Measurements from ENCODE around the gene MBLAC1.

Gene MBLAC1

GRCh38 chr7:100166970-100167911, 40.5 kb downstream of the MBLAC1 start:
- Histone ChIP-seq H3K4me3 (ENCODE audit: low read length) (peak overlapping the region; percentile 57), H3K36me3 (ENCODE audit: insufficient read depth, low read length) (no peaks in the 10 kb centered on the region), H3K4me1 (ENCODE audit: insufficient read depth, low read length) (peaks cover 29% of the 10 kb centered on the region), H3K27me3 (ENCODE audit: insufficient read depth, low read length) (peaks cover 22% of the 10 kb centered on the region), H3K9me3 (ENCODE audit: insufficient read depth, low read depth, low read length) (no peaks in the 10 kb centered on the region), H3K27ac (ENCODE audit: low read depth, low read length) (no peak overlapping the region), H3K9ac (ENCODE audit: low read depth, low read length) (no peak overlapping the region)
- 57% methylated on average over 12 of the region's 14 CpGs for WGBS

DNA sequence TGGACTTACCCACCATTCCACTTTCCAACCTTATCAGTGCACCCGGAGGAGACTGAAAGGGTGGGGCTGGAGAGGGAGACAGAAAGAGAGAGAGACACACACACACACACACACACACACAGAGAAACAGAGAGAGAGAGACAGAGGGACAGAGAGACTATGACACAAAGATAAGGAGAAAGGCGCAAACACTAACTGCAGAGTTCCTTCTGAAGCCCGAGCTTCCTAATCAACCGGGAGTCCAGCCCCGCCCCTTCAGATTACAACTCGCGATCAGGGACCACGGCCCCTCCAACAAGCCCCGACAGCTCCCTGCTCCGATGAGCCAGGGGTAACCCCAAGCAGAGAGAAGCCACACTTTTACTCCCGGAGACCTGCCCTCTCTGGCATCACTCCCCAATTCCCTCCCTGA, 41.2 kb downstream of the MBLAC1 start:
- Histone ChIP-seq H3K4me3 (ENCODE audit: low read length) (peak overlapping the region; percentile 57), H3K4me1 (ENCODE audit: insufficient read depth, low read length) (peaks cover 29% of the 10 kb centered on the region), H3K9ac (ENCODE audit: low read depth, low read length) (peak overlapping the region; percentile 50; the same call in 1 of the 2 replicates), H3K36me3 (ENCODE audit: insufficient read depth, low read length) (no peaks in the 10 kb centered on the region), H3K9me3 (ENCODE audit: insufficient read depth, low read depth, low read length) (no peaks in the 10 kb centered on the region), H3K27ac (ENCODE audit: low read depth, low read length) (no peak overlapping the region), H3K27me3 (ENCODE audit: insufficient read depth, low read length) (peaks cover 22% of the 10 kb centered on the region)
- WGBS: 4% methylated on average over 10 of the region's 11 CpGs

- Histone ChIP-seq H3K9ac (ENCODE audit: low read depth, low read length) (no peak overlapping the region), H3K4me1 (ENCODE audit: insufficient read depth, low read length) (peaks cover 29% of the 10 kb centered on the region), H3K9me3 (ENCODE audit: insufficient read depth, low read depth, low read length) (no peaks in the 10 kb centered on the region), H3K36me3 (ENCODE audit: insufficient read depth, low read length) (no peaks in the 10 kb centered on the region), H3K27me3 (ENCODE audit: insufficient read depth, low read length) (peaks cover 22% of the 10 kb centered on the region), H3K4me3 (ENCODE audit: low read length) (no peak overlapping the region), H3K27ac (ENCODE audit: low read depth, low read length) (no peak overlapping the region)
- WGBS: 87% methylated on average over 10 of the region's 11 CpGs
Measured at GRCh38 chr7:100169147-100169850, 42.5 kb downstream of the MBLAC1 start.

GRCh38 chr7:100170101-100170897, 43.5 kb downstream of the MBLAC1 start:
- Histone ChIP-seq H3K36me3 (ENCODE audit: insufficient read depth, low read length) (peaks cover 10% of the 10 kb centered on the region), H3K27ac (ENCODE audit: low read depth, low read length) (no peak overlapping the region), H3K4me1 (ENCODE audit: insufficient read depth, low read length) (peaks cover 29% of the 10 kb centered on the region), H3K4me3 (ENCODE audit: low read length) (peak overlapping the region; percentile 57; the same call in 1 of the 2 replicates), H3K9ac (ENCODE audit: low read depth, low read length) (no peak overlapping the region), H3K9me3 (ENCODE audit: insufficient read depth, low read depth, low read length) (no peaks in the 10 kb centered on the region), H3K27me3 (ENCODE audit: insufficient read depth, low read length) (peaks cover 22% of the 10 kb centered on the region)
- 81% methylated on average over 10 of the region's 11 CpGs for WGBS

GRCh38 chr7:100171087-100171681, 44.4 kb downstream of the MBLAC1 start:
- H3K4me3 ChIP-seq (ENCODE audit: low read length): peak overlapping the region; percentile 57
- peaks cover 30% of the 10 kb centered on the region for H3K4me1 ChIP-seq (ENCODE audit: insufficient read depth, low read length)
- no peak overlapping the region for H3K27ac ChIP-seq (ENCODE audit: low read depth, low read length)
- peaks cover 22% of the 10 kb centered on the region for H3K27me3 ChIP-seq (ENCODE audit: insufficient read depth, low read length)
- no peak overlapping the region for H3K9ac ChIP-seq (ENCODE audit: low read depth, low read length)
- H3K9me3 ChIP-seq (ENCODE audit: insufficient read depth, low read depth, low read length): no peaks in the 10 kb centered on the region
- 3% methylated on average over 61 of the region's 61 CpGs for WGBS
- H3K36me3 ChIP-seq (ENCODE audit: insufficient read depth, low read length): peaks cover 13% of the 10 kb centered on the region

GRCh38 chr7:100171840-100172239, 45.1 kb downstream of the MBLAC1 start:
- Histone ChIP-seq H3K9ac (ENCODE audit: low read depth, low read length) (no peak overlapping the region), H3K27me3 (ENCODE audit: insufficient read depth, low read length) (peaks cover 15% of the 10 kb centered on the region), H3K9me3 (ENCODE audit: insufficient read depth, low read depth, low read length) (no peaks in the 10 kb centered on the region), H3K36me3 (ENCODE audit: insufficient read depth, low read length) (peaks cover 13% of the 10 kb centered on the region), H3K4me1 (ENCODE audit: insufficient read depth, low read length) (peaks cover 33% of the 10 kb centered on the region), H3K4me3 (ENCODE audit: low read length) (peak overlapping the region; percentile 57), H3K27ac (ENCODE audit: low read depth, low read length) (no peak overlapping the region)
- WGBS: 30% methylated on average over 22 of the region's 22 CpGs

- Histone ChIP-seq H3K36me3 (ENCODE audit: insufficient read depth, low read length) (peaks cover 13% of the 10 kb centered on the region), H3K9me3 (ENCODE audit: insufficient read depth, low read depth, low read length) (no peaks in the 10 kb centered on the region), H3K4me1 (ENCODE audit: insufficient read depth, low read length) (peaks cover 23% of the 10 kb centered on the region), H3K27me3 (ENCODE audit: insufficient read depth, low read length) (peaks cover 12% of the 10 kb centered on the region), H3K4me3 (ENCODE audit: low read length) (no peak overlapping the region), H3K9ac (ENCODE audit: low read depth, low read length) (no peak overlapping the region), H3K27ac (ENCODE audit: low read depth, low read length) (no peak overlapping the region)
- WGBS: 90% methylated on average over 11 of the region's 11 CpGs
Measured at GRCh38 chr7:100173806-100174495, 47.2 kb downstream of the MBLAC1 start.

DNA sequence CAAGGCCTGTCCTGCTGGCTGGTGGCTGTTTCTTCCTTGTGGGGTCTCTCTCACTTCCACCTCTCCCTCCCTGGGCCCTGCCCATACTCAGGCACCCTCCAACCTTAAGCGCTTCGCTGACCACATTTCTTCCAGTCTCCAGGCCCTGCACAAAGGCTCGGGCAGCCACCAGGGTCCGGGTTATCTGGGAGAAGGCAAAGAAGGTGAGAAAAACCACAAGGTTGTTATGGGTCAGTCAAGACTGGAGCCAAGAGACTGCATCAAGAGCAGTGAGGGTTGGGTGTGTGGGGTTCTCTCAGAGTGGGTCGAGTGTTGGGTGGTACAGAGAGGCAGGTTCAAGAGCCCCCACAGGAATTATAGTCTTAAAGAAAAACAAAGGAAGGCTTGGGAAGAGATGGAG, 47.8 kb downstream of the MBLAC1 start:
- 91% methylated on average over 5 of the region's 5 CpGs for WGBS

DNA sequence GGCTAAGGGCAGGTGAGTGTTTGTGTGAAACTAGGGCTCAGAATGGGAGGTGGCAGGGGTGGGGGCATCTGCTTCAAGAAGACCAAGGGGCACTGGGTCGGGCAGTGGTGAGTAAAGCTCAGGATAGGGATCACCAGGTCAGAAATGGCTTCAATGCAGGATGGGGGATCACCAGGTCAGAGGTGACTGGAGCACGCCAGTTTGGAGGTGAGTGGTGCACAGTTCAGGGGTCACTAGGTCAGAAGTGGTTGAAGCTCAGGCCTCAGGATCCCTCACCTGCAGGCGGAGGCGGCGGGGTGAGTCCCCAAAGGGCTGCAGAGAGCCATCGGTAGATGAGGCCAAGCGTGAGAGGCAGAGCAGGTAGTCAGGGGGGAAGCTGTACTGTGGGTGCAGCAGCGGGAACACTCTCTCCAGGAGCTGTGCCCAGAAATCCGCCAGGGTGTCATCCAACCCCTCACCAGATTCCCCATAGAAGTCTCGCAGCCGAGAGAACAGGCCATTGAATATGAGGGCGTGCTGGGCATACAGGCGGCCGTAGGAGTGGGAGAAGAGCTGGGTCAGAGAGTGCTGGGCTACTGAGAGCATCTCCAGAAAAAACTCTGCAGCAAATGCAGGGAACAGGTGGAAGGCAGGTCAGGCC, 48.6 kb downstream of the MBLAC1 start:
- H3K4me1 ChIP-seq (ENCODE audit: insufficient read depth, low read length): peaks cover 13% of the 10 kb centered on the region
- WGBS: 94% methylated on average over 14 of the region's 14 CpGs

More for the DNA sequence above, 47.8 kb downstream of the MBLAC1 start:
- Histone ChIP-seq H3K36me3 (ENCODE audit: insufficient read depth, low read length) (peaks cover 13% of the 10 kb centered on the region), H3K4me3 (ENCODE audit: low read length) (no peak overlapping the region), H3K27ac (ENCODE audit: low read depth, low read length) (no peak overlapping the region), H3K9me3 (ENCODE audit: insufficient read depth, low read depth, low read length) (no peaks in the 10 kb centered on the region), H3K9ac (ENCODE audit: low read depth, low read length) (no peak overlapping the region), H3K4me1 (ENCODE audit: insufficient read depth, low read length) (peaks cover 19% of the 10 kb centered on the region), H3K27me3 (ENCODE audit: insufficient read depth, low read length) (peaks cover 12% of the 10 kb centered on the region)

More for the DNA sequence above, 48.6 kb downstream of the MBLAC1 start:
- Histone ChIP-seq H3K36me3 (ENCODE audit: insufficient read depth, low read length) (peaks cover 13% of the 10 kb centered on the region), H3K27me3 (ENCODE audit: insufficient read depth, low read length) (peaks cover 12% of the 10 kb centered on the region), H3K4me3 (ENCODE audit: low read length) (no peak overlapping the region), H3K9me3 (ENCODE audit: insufficient read depth, low read depth, low read length) (no peaks in the 10 kb centered on the region), H3K27ac (ENCODE audit: low read depth, low read length) (no peak overlapping the region), H3K9ac (ENCODE audit: low read depth, low read length) (no peak overlapping the region)
